Activated T-helper 17 cell treated with anti-CD3 and anti-CD28 coated beads, Interleukin-2, amount 50 U/mL, for 72 hours (primary cell): ENCODE data around the gene CABP4. TPM values are rescaled to one million over a fixed set of nuclear protein-coding genes. Genes with fewer than 3 reads are reported as not detected.
"Not testable (repeated sequence)": the region's sequence is repeated elsewhere in the genome, so short reads cannot be mapped to it uniquely, and the experiment has no call there.

Experiments
- ATAC-seq: fragments of 150-1000 bp; cut with Tn5 transposase; replicated peaks from 2 replicates; pipeline ENCODE4 v1.10.0; 2021; ENCODE audit warnings: mild to moderate bottlenecking, moderate library complexity
- H3K27ac Mint-ChIP-seq: one replicate; pipeline ENCODE4 v1.8.0; 2022; ENCODE audit warnings: mixed read lengths
- H3K27me3 Mint-ChIP-seq: one replicate; pipeline ENCODE4 v1.8.0; 2022; ENCODE audit warnings: mixed read lengths
- H3K36me3 Mint-ChIP-seq: one replicate; pipeline ENCODE4 v1.8.0; 2022; ENCODE audit warnings: low read depth, mild to moderate bottlenecking, mixed read lengths
- H3K4me1 Mint-ChIP-seq: one replicate; pipeline ENCODE4 v1.8.0; 2022; ENCODE audit warnings: mixed read lengths
- H3K4me3 Mint-ChIP-seq: one replicate; pipeline ENCODE4 v1.8.0; 2022; ENCODE audit warnings: mild to moderate bottlenecking, mixed read lengths
- H3K9me3 Mint-ChIP-seq: one replicate; pipeline ENCODE4 v1.8.0; 2022; ENCODE audit warnings: mixed read lengths
- total RNA-seq, 2 donors: library from RNA; stranded (reverse); gene quantifications; one replicate each; pipeline ENCODE4 v1.2.3, GENCODE V29; 2022

The CABP4 gene
- total RNA-seq, 2 donors from 2014 or later = 0.32 to 2.2 TPM

DNA sequence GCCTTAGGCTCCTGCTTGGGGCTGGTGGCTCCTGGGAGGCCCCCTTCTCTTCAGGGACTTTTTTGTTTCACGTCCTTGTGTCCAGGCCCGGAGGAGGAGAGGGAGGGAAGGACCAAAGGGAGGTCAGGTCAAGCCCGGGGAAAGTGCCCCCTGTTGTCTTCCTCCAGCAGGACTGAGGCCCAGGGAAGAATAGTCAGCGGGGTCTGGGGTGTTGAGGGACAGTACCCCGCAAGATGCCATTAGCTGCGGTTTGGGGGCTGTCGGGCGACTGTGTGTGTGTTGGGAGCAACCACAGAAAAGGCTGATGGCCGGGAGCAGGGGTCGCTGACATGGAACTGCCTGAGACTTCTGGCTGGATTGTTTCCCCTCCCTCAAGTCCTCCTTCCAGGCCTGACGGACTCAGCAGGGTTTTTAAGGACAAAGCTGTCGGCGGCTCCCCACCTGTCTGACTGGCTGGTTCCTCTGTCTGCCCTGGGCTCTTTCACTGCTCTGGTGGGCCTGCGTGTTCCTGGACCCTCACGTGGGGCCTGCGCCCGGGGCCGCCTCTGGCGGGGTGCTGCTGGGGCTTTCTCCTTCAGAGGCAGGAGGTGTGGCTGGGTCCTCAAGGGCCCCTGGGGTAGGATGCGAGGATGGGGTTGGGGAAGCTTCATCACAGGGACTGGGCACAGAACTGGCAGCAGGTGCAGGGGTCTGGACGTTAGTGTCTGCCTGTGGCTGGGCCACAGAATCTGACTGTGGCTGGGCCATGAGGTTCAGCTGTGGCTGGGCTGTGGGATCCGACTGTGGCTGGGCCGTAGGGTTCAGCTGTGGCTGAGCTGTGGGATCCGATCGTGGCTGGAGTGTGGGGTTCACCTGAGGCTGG lies 4.1 kb upstream of the CABP4 start:
- no peaks in the 10 kb centered on the region for H3K9me3 Mint-ChIP-seq
- H3K4me1 Mint-ChIP-seq = peaks cover 7% of the 10 kb centered on the region
- no peak overlapping the region for H3K4me3 Mint-ChIP-seq
- no peak for ATAC-seq
- H3K27ac Mint-ChIP-seq = no peak overlapping the region
- no peaks in the 10 kb centered on the region for H3K27me3 Mint-ChIP-seq
- H3K36me3 Mint-ChIP-seq = no peaks in the 10 kb centered on the region

DNA sequence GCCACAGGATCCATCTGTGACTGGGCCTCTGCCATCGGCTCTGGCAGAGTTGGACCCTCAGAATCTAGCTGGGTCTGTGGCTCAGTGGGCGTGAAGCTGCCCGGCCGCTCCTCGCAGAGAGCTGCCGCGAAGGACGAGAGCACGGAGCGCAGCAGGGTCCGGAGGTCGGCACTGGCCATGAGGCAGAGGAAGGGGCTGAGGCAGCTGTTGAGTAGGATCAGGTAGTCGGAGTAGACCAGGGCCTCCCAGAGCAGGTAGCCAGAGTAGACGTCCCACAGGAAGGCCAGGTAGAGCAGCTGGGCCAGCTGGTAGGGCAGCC lies 3.5 kb upstream of the CABP4 start:
- no peaks in the 10 kb centered on the region for H3K9me3 Mint-ChIP-seq
- peaks cover 3% of the 10 kb centered on the region for H3K4me1 Mint-ChIP-seq
- H3K27ac Mint-ChIP-seq = no peak overlapping the region
- ATAC-seq = no peak
- H3K36me3 Mint-ChIP-seq = no peaks in the 10 kb centered on the region
- no peaks in the 10 kb centered on the region for H3K27me3 Mint-ChIP-seq
- no peak overlapping the region for H3K4me3 Mint-ChIP-seq

DNA sequence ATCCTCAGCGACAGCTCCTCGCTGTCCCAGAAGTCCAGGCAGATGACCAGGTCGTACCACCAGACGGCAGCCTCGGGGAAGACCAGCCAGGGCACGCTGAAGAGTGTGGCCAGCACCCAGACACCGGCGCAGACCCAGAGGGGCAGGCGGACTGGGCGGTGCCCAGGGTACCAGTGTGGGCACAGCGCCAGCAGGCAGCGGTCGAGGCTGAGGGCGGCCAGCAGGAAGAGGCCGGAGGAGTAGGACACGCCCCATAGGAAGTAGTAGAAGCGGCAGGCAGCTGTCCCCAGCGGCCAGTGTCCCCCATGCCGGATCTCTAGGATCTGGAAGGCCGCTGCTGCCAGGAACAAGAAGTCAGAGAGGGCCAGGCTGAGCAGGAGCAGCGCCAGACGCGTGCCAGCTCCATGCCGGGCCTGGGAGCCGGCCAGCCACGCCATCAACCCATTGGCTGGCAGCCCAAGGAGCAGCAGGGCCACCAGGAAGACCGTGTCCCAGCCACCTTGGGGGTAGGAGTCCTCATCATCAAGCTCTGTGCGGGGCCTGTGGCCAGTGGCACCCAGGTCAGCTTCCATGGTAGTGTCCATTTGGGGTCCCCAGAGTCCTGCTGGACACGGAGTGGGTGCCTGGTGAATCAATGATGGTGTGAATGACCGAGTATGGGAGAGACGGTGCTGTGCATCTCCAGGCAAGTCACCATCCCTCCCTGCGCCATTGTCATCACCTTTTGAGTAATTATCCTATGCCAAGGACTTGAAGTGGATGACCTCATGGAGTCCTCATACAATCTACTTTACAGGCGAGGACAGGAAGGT lies 2.8 kb upstream of the CABP4 start, which contains the start of gene GPR152:
TSS of gene GPR152 (minus strand) at position 589 of the 812 bp plus-strand sequence. CDS start at position 584, 5 bp downstream.
- no peaks in the 10 kb centered on the region for H3K27me3 Mint-ChIP-seq
- no peaks in the 10 kb centered on the region for H3K36me3 Mint-ChIP-seq
- H3K27ac Mint-ChIP-seq = no peak within 1 kb of the TSS
- peaks cover 3% of the 10 kb centered on the region for H3K4me1 Mint-ChIP-seq
- no peak within 1 kb of the TSS for H3K4me3 Mint-ChIP-seq
- no peak for ATAC-seq
- no peaks in the 10 kb centered on the region for H3K9me3 Mint-ChIP-seq

GRCh38 chr11:67453816-67454732 lies 1.1 kb upstream of the CABP4 start:
- no peak overlapping the region for H3K4me3 Mint-ChIP-seq
- peaks cover 3% of the 10 kb centered on the region for H3K4me1 Mint-ChIP-seq
- ATAC-seq = no peak
- no peaks in the 10 kb centered on the region for H3K9me3 Mint-ChIP-seq
- H3K36me3 Mint-ChIP-seq = no peaks in the 10 kb centered on the region
- H3K27me3 Mint-ChIP-seq = no peaks in the 10 kb centered on the region
- H3K27ac Mint-ChIP-seq = no peak overlapping the region

DNA sequence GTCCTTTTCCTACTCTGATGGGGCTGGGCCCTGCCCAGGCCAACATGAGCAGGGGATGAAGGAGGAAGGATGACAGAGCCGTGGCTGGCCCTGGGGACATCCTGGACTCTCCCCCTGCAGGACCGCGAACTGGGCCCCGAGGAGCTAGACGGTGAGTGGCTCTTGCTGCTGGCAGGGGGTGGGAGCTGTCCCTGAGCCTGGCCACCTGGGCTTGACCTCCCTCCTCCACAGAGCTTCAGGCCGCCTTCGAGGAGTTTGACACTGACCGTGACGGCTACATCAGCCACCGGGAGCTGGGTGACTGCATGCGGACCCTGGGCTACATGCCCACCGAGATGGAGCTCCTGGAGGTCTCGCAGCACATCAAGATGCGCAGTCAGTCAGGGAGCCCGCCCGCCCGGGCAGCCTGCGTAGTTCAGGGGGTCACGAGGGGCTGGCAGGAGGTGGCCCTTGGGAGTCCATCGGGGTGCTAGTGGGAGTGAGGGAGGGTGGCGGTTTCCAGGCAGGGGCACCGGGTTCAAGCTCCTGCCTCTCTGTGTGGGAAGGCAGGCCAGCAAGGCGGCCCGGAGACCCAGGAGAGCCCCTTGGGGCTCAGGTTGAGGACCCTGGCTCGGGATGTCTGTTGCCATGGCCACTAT lies 1.0 kb downstream of the CABP4 start:
- no peaks in the 10 kb centered on the region for H3K4me1 Mint-ChIP-seq
- no peaks in the 10 kb centered on the region for H3K9me3 Mint-ChIP-seq
- no peak overlapping the region for H3K27ac Mint-ChIP-seq
- H3K27me3 Mint-ChIP-seq = no peaks in the 10 kb centered on the region
- no peak for ATAC-seq
- no peak overlapping the region for H3K4me3 Mint-ChIP-seq
- no peaks in the 10 kb centered on the region for H3K36me3 Mint-ChIP-seq

DNA sequence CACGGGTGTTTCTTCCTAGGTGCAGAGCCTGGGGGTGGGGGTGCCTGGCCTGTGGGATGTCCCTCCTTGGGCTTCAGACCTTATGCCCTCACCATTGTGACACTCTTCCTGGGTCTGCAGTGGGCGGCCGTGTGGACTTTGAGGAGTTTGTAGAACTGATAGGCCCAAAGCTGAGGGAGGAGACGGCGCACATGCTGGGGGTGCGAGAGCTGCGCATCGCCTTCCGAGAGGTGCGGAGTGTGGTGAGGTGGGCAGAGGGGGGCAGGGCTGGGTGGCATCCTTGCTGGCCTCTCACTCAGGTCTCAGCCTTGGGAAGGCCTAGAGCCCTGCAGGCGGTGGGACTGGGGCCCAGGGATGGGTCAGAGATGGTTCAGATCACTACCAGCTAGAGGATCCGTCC lies 2.3 kb downstream of the CABP4 start:
- Mint-ChIP-seq H3K36me3 (no peaks in the 10 kb centered on the region), H3K9me3 (no peaks in the 10 kb centered on the region), H3K4me3 (no peak overlapping the region), H3K27me3 (no peaks in the 10 kb centered on the region), H3K27ac (no peak overlapping the region), H3K4me1 (no peaks in the 10 kb centered on the region)
- ATAC-seq = no peak

DNA sequence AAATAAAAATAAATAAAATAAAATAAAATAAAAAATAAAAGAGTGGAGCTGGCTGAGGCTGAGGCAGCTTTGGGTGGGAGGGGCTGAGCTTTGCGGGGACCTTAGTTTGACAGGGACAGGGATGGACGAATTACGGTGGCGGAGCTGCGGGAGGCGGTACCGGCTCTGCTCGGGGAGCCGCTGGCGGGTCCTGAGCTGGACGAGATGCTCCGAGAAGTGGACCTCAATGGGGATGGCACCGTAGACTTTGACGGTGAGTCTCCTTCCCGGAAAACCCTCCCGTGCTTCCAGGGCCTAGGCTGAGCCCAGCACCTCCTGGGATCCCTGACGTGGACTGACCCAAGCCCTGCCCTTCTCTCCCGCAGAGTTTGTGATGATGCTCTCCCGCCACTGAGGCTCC lies 3.1 kb downstream of the CABP4 start:
- no peak for ATAC-seq
- Mint-ChIP-seq H3K4me1 (no peaks in the 10 kb centered on the region), H3K4me3 (no peak overlapping the region), H3K27me3 (no peaks in the 10 kb centered on the region), H3K27ac (no peak overlapping the region), H3K36me3 (no peaks in the 10 kb centered on the region), H3K9me3 (no peaks in the 10 kb centered on the region)

GRCh38 chr11:67463186-67463585 lies 8.0 kb downstream of the CABP4 start:
- H3K4me3 Mint-ChIP-seq = no peak overlapping the region
- no peak overlapping the region for H3K27ac Mint-ChIP-seq
- H3K4me1 Mint-ChIP-seq = peaks cover 18% of the 10 kb centered on the region
- H3K36me3 Mint-ChIP-seq = peaks cover 16% of the 10 kb centered on the region
- H3K27me3 Mint-ChIP-seq = no peaks in the 10 kb centered on the region
- no peaks in the 10 kb centered on the region for H3K9me3 Mint-ChIP-seq
- no peak for ATAC-seq

DNA sequence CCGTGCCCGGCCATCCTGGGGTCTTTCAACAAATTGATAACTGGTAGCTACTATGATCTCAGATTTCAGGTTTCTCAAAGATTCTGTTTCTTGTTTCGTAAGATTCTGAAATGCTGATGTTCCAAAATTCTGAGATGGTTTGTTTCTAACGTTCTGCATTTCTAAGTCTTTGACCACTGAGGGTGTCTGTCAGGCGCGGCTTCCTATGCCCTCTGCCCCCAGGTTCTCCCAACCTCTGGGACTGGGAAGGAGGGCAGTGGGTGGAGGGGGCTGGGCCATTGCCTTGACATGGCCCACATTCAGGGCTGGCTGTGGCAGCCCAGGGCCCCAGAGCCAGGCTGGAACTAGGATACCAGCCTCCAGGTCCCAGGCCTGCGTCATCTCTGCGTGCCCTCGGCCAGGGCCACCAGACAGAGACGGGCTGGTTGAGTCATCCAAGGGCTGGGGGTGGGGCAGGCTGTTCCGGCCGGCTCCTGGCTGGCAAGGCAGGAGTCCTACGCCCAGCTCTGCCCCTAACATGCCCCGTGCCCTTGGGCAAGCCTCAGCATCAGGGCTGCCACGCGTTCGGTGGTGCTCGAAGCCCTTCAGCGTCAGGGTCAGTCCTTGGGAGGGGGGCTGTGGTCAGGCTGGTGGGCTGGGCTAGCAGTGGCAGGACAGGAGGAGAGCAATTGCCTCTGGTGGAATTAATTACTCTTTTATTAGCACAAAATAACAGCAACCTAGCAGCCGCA lies 8.7 kb downstream of the CABP4 start:
- no peaks in the 10 kb centered on the region for H3K9me3 Mint-ChIP-seq
- H3K4me1 Mint-ChIP-seq = peaks cover 21% of the 10 kb centered on the region
- ATAC-seq = no peak
- peak overlapping the region; percentile 81 for H3K27ac Mint-ChIP-seq
- peaks cover 16% of the 10 kb centered on the region for H3K36me3 Mint-ChIP-seq
- peak overlapping the region; percentile 78 for H3K4me3 Mint-ChIP-seq
- no peaks in the 10 kb centered on the region for H3K27me3 Mint-ChIP-seq

GRCh38 chr11:67464411-67465188 lies 9.4 kb downstream of the CABP4 start:
- Mint-ChIP-seq H3K9me3 (no peaks in the 10 kb centered on the region), H3K4me3 (peak overlapping the region; percentile 78), H3K27ac (peak overlapping the region; percentile 81), H3K36me3 (peaks cover 16% of the 10 kb centered on the region), H3K4me1 (peaks cover 21% of the 10 kb centered on the region), H3K27me3 (no peaks in the 10 kb centered on the region)
- peak; percentile 81 for ATAC-seq

GRCh38 chr11:67465189-67465510 lies 10.0 kb downstream of the CABP4 start:
- H3K27me3 Mint-ChIP-seq = no peaks in the 10 kb centered on the region
- no peak for ATAC-seq
- peak overlapping the region; percentile 78 for H3K4me3 Mint-ChIP-seq
- H3K36me3 Mint-ChIP-seq = peaks cover 16% of the 10 kb centered on the region
- H3K9me3 Mint-ChIP-seq = no peaks in the 10 kb centered on the region
- H3K27ac Mint-ChIP-seq = peak overlapping the region; percentile 81
- peaks cover 21% of the 10 kb centered on the region for H3K4me1 Mint-ChIP-seq

GRCh38 chr11:67465530-67465929 lies 10.4 kb downstream of the CABP4 start:
- Mint-ChIP-seq H3K4me1 (peaks cover 21% of the 10 kb centered on the region), H3K27ac (peak overlapping the region; percentile 81)
- ATAC-seq = not testable (repeated sequence)

GRCh38 chr11:67466367-67466766 lies 11.2 kb downstream of the CABP4 start:
- H3K27me3 Mint-ChIP-seq = no peaks in the 10 kb centered on the region
- no peaks in the 10 kb centered on the region for H3K9me3 Mint-ChIP-seq
- ATAC-seq = no peak
- H3K4me1 Mint-ChIP-seq = peaks cover 21% of the 10 kb centered on the region
- H3K36me3 Mint-ChIP-seq = peaks cover 16% of the 10 kb centered on the region
- H3K27ac Mint-ChIP-seq = no peak overlapping the region
- H3K4me3 Mint-ChIP-seq = peak overlapping the region; percentile 97

More at GRCh38 chr11:67465530-67465929, 10.4 kb downstream of the CABP4 start:
- Mint-ChIP-seq H3K4me3 (peak overlapping the region; percentile 78), H3K36me3 (peaks cover 16% of the 10 kb centered on the region)
- H3K9me3 Mint-ChIP-seq, H3K27me3 Mint-ChIP-seq: not testable (repeated sequence)
